ENCODE measurements around the gene MAPKBP1. TPM values are rescaled to one million over a fixed set of nuclear protein-coding genes. Genes with fewer than 3 reads are reported as not detected.

Gene MAPKBP1
- total and polyA plus RNA-seq, 2 of the 4 experiments (the other 2 are of a cell fraction) = 12.5 to 15.3 TPM

DNA sequence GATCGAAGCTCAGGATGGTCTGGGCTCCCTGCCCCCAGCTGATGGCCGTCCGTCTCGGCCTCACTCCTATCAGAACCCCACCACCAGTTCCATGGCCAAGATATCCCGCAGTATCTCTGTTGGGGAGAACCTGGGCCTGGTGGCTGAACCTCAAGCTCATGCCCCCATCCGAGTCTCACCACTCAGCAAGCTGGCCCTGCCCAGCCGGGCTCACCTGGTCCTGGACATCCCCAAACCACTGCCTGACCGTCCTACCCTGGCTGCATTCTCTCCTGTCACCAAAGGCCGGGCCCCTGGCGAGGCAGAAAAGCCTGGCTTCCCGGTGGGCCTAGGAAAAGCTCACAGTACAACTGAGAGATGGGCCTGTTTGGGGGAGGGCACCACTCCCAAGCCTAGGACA is 49.2 kb downstream of the MAPKBP1 start:
- Histone ChIP-seq H4K91ac (ENCODE audit: insufficient read depth, low read depth, low read length) (no peak overlapping the region), H3K14ac (replicated peaks; ENCODE audit: low read depth, low read length) (no peak overlapping the region), H3K36me3 (ENCODE audit: control insufficient read depth, insufficient read depth, low read length) (peaks cover 64% of the 10 kb centered on the region), H3K4me3 (ENCODE audit: insufficient read depth, low read depth, low read length) (no peak overlapping the region), H2AK9ac (replicated peaks; ENCODE audit: low read depth, low read length, poor library complexity) (no peak overlapping the region), H2BK120ac (ENCODE audit: low read depth, low read length) (no peak overlapping the region), H2AK5ac (ENCODE audit: low read depth, low read length) (no peak overlapping the region), H3K4me1 (ENCODE audit: control insufficient read depth, insufficient read depth, low read length) (peaks cover 2% of the 10 kb centered on the region; the same call in 1 of the 2 replicates), H3K4me2 (ENCODE audit: low read depth, low read length) (no peak overlapping the region), H4K8ac (ENCODE audit: low read depth in 2 of 2, low read length in 2 of 2) (no peak overlapping the region), H3K79me1 (ENCODE audit: low read depth in 1 of 2, low read length in 2 of 2) (peaks cover 2 to 5% of the 10 kb centered on the region in 2 experiments; a peak in 3 of 4 replicates), H2AFZ (replicated peaks; ENCODE audit: low read length, poor library complexity) (no peak overlapping the region), H2BK5ac (ENCODE audit: low read depth, low read length, poor library complexity, severe bottlenecking) (no peak overlapping the region), H3K9me1 (ENCODE audit: insufficient read depth, low read length) (no peaks in the 10 kb centered on the region), H3K18ac (ENCODE audit: low read depth, low read length) (no peak overlapping the region), H2BK15ac (ENCODE audit: low read depth, low read length) (no peak overlapping the region), H3K27me3 (ENCODE audit: control insufficient read depth, insufficient read depth, low read length) (no peaks in the 10 kb centered on the region), H2BK20ac (ENCODE audit: low read depth, low read length) (no peak overlapping the region), H3K9me3 (ENCODE audit: control insufficient read depth, insufficient read depth, low read length) (no peaks in the 10 kb centered on the region), H3K23ac (ENCODE audit: low read depth, low read length) (no peak overlapping the region), H4K5ac (ENCODE audit: low read depth, low read length) (no peak overlapping the region), H3K27ac (ENCODE audit: insufficient read depth, low read length) (no peak overlapping the region), H3K9ac (ENCODE audit: low read depth, low read length) (no peak overlapping the region), H4K20me1 (ENCODE audit: insufficient read depth, low read length) (no peaks in the 10 kb centered on the region; the same call in 1 of the 2 replicates), H3K56ac (ENCODE audit: extremely low read depth, insufficient read depth, low read length) (no peak overlapping the region), H3K4ac (ENCODE audit: low read depth, low read length) (no peak overlapping the region)
- no CpG with 5 or more reads among the region's 11 CpGs for WGBS, 2 experiments (ENCODE audit: extremely low coverage in 2 of 2, insufficient read length in 1 of 2)
- intact Hi-C loops (cut with micrococcal nuclease) = no loop called here
- no peak for DNase-seq
- BruUV-seq (replicated peaks) = no TSS peak
- CTCF ChIA-PET = no interaction called here
- no peak for ATAC-seq (ENCODE audit: low read depth)
- in situ Hi-C loops (cut with MboI; ENCODE audit: low sequenced_read_pairs) = no loop called here
- POLR2A ChIA-PET (ENCODE audit: unreplicated experiment) = no interaction called here
- dilution Hi-C loops (cut with HindIII; ENCODE audit: low sequenced_read_pairs, unreplicated experiment) = no loop called here
- no peak for TF ChIP-seq FOS (IDR thresholded peaks at IDR 0.05; ENCODE audit: low read depth, low read length)
